Esophagus squamous epithelium (tissue), 5 donors: ENCODE data around the gene HK2. TPM values are rescaled to one million over a fixed set of nuclear protein-coding genes. Genes with fewer than 3 reads are reported as not detected.
A peak's percentile ranks its signal among the peaks of the same experiment; 100 is the strongest.
"Not testable (repeated sequence)": the region's sequence is repeated elsewhere in the genome, so short reads cannot be mapped to it uniquely, and the experiment has no call there.

Experiments used
- DNase-seq: peaks from one replicate; lab custom pipeline; 2025; lab: John Stamatoyannopoulos, UW
- H3K27ac ChIP-seq, 4 donors: fragments of 200-600 bp; sonication (generic); one replicate each; pipeline ENCODE4 v1.5.1; 2016 to 2019; ENCODE audit warnings: mild to moderate bottlenecking in 1 of 4
- H3K27me3 ChIP-seq, 4 donors: fragments of 200-600 bp; sonication (generic); 1 replicate in 3 of 4; 2 replicates in 1 of 4; pipeline versions ENCODE4 v1.5.1 to v1.6.0; 2017 to 2021; ENCODE audit warnings: antibody characterized with exemption in 1 of 4
- H3K36me3 ChIP-seq, 3 donors: fragments of 200-600 bp; sonication (generic); one replicate each; pipeline ENCODE4 v1.5.1; 2016 to 2019
- H3K4me1 ChIP-seq, 3 donors: fragments of 200-600 bp; sonication (generic); one replicate each; pipeline ENCODE4 v1.5.1; 2017 to 2019
- H3K4me3 ChIP-seq, 4 donors: fragments of 200-600 bp; sonication (generic); 1 replicate in 3 of 4; 2 replicates in 1 of 4; pipeline ENCODE4 v1.5.1; 2016 to 2019; ENCODE audit warnings: mild to moderate bottlenecking in 2 of 4, moderate library complexity in 1 of 4
- H3K9me3 ChIP-seq, 3 donors: fragments of 200-600 bp; sonication (generic); one replicate each; pipeline ENCODE4 v1.5.1; 2016 to 2019
- CTCF ChIP-seq, 6 experiments: fragments of 450-650 bp in 4 of 6; fragments of 200-600 bp in 2 of 6; sonication (generic) in 2 of 6; IDR thresholded peaks; one replicate each; pipeline ENCODE4 v1.5.1; 2016 to 2019; ENCODE audit warnings: antibody characterized with exemption in 6 of 6, mild to moderate bottlenecking in 4 of 6, moderate library complexity in 4 of 6
- POLR2A ChIP-seq, 4 donors: fragments of 450-650 bp; IDR thresholded peaks; one replicate each; pipeline ENCODE4 v1.6.1; 2017; ENCODE audit warnings: antibody characterized with exemption in 4 of 4, mild to moderate bottlenecking in 4 of 4, moderate library complexity in 3 of 4
- WGBS, 2 donors: methylation state at CpG; one replicate each; pipeline ENCODE4 v1.1.5; 2018; 5-methylcytosine and 5-hydroxymethylcytosine counted together
- intact Hi-C: fragments of 100-400 bp; cut with DNase I; formaldehyde crosslinking; loops from one replicate; pipeline ENCODE4 v1.15.0; 2022
- total RNA-seq, 4 donors: library from RNA; depleted of rRNA; stranded (reverse); fragments of >200 nt; gene quantifications; one replicate each; pipeline ENCODE4 v1.1.0, GENCODE V29; 2016
- donor health status: DM: yes; HTN: yes; CAD: no.

HK2 gene
- total RNA-seq, 4 donors from 2014 or later, result 11.2 to 45.4 (median 25.1) TPM

- H3K27me3 ChIP-seq, result no peaks in the 10 kb centered on the region
- no peaks in the 10 kb centered on the region for H3K9me3 ChIP-seq
- WGBS, 2 donors, result 60 to 74% methylated on average over 2 of the region's 2 CpGs
- no peak overlapping the region for H3K4me3 ChIP-seq
- no peaks in the 10 kb centered on the region for H3K36me3 ChIP-seq
- H3K4me1 ChIP-seq, result peaks cover 0 to 4% (median 2%) of the 10 kb centered on the region in 3 donors
- no peak for DNase-seq
- intact Hi-C loops, result no loop called here
- TF ChIP-seq CTCF (IDR thresholded peaks at IDR 0.05) (no peak), POLR2A (IDR thresholded peaks at IDR 0.05) (no peak)
- no peak overlapping the region for H3K27ac ChIP-seq
These were observed 5.4 kb upstream of the HK2 start for GRCh38 chr2:74828543-74828942.

GRCh38 chr2:74831693-74832530 is 2.0 kb upstream of the HK2 start:
- DNase-seq, result no peak
- Histone ChIP-seq H3K4me3 (no peak overlapping the region), H3K9me3 (no peaks in the 10 kb centered on the region), H3K27ac (no peak overlapping the region), H3K27me3 (peaks cover 0 to 18% (median 0%) of the 10 kb centered on the region in 4 donors), H3K36me3 (no peaks in the 10 kb centered on the region), H3K4me1 (peaks cover 3 to 37% (median 16%) of the 10 kb centered on the region in 3 donors)
- intact Hi-C loops, result no loop called here
- 59 to 62% methylated on average over 7 of the region's 7 CpGs for WGBS, 2 donors
- TF ChIP-seq CTCF (IDR thresholded peaks at IDR 0.05), result no peak
- no peak for TF ChIP-seq POLR2A (IDR thresholded peaks at IDR 0.05)

DNA sequence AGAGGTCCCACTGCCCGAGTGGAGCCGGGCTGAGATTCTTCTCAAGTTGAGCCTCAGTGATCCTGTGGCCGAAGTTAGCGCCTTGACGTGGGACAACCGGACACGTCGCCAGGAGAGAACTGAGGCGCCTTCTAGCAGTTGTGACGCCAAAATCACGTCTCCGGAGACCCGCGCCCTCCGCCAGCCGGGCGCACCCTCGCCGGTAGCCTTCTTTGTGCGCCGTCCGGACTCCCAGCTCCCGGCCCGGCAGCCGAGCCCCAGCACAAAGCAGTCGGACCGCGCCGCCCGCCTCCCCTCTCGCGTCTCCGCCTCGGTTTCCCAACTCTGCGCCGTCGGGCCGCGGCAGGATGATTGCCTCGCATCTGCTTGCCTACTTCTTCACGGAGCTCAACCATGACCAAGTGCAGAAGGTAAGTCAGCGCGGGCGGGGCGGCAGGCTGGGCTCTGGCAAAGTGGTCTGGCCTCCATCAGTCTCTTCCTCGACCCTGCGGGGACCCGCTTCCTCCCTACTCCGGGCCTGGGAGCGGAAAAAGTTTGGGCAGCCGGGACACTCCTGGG is 386 bp downstream of the HK2 start:
- WGBS, 2 donors, result 0% methylated on average over 2 of the region's 51 CpGs; no CpG with 5 or more reads in 1 of the 2 donors
- Histone ChIP-seq H3K4me3 (peak overlapping the region; percentile 51 to 81 (median 65)), H3K27me3 (peaks cover 0 to 18% (median 0%) of the 10 kb centered on the region in 4 donors), H3K27ac (peak overlapping the region; percentile 74 to 88 (median 78)), H3K4me1 (peaks cover 3 to 42% (median 16%) of the 10 kb centered on the region in 3 donors)
- DNase-seq, H3K36me3 ChIP-seq, intact Hi-C loops, H3K9me3 ChIP-seq: not testable (repeated sequence)

DNA sequence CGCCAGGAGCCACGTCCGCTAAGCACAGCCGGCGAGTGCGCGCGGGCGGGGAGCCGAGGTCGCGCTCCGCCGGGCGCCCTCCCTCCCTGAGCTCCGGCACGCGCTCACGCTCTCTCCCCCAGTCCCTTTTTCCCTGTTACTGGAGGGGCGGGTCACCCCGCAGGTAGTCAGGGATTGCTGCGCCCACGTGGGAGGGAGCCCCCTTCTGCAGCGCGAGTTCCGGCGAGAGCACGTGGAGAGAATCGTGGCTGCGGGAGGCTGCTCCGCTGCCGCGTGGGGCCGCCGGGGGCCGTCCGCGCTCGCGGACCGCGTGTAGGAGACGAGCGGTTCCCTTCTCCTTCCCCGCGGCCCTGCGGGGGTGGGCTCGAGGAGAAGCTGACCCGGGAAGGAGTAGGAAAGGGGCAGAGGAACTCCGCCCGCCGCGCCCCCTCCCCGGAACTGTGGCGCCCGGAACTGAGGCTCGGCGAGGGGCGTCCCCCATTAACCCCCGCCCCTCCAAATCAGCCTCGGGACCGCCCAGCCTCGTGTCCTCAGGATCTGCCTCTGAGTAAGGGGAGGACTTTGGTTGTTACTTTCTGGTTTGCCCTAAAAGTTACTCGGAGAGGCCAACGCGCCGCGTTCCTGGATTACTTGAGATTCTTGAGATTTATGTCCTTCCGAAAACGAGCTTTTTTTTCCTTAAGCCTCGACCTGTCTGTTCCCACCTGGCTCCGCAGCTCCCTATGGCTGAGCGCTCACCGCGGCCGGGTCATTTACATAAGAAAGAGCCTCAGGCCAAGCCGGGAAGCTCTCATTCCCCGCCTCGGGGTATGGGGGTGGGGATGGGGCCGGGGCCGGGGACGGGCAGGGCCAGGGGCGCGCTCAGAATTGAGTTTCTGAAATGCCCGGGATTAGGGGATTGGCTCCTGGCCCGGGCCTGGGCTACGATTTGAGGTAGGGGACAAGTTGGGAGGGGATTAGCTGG is 1.1 kb downstream of the HK2 start:
- WGBS, 2 donors, result 0 to 1% methylated on average over 11 to 20 of the region's 87 CpGs
- H3K4me1 ChIP-seq, result peaks cover 3 to 42% (median 16%) of the 10 kb centered on the region in 3 donors
- H3K36me3 ChIP-seq, result no peaks in the 10 kb centered on the region
- DNase-seq, result no peak
- peaks cover 0 to 18% (median 0%) of the 10 kb centered on the region in 4 donors for H3K27me3 ChIP-seq
- intact Hi-C loops, result no loop called here
- peak in 1 of 4 donors; percentile 31 for TF ChIP-seq POLR2A (IDR thresholded peaks at IDR 0.05)
- no peak for TF ChIP-seq CTCF (IDR thresholded peaks at IDR 0.05)
- H3K9me3 ChIP-seq, result no peaks in the 10 kb centered on the region
- peak overlapping the region; percentile 74 to 88 (median 78) for H3K27ac ChIP-seq
- peak overlapping the region; percentile 51 to 81 (median 65) for H3K4me3 ChIP-seq
